ENCODE measurements around the gene IL4R.

DNA sequence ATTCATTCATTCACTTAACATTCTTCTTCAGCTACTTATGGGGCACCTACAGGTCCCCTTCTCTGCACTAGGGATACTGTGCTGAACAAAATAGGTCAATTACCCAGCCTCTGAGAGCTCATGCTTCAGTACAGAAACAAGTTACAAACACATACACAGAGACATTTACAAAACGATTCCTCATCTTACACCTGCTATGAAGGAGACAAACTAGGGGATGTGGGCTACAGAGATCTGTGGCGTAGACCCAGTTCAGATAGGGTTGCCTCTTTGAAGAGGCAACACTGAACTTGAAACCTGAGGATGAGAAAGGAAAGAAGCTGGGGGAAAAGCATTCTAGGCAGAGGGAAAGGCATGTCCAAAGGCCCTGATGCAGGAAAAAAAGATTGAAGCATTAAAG is 93.4 kb downstream of the IL4R start:
- TF ChIP-seq, protein P1, sequence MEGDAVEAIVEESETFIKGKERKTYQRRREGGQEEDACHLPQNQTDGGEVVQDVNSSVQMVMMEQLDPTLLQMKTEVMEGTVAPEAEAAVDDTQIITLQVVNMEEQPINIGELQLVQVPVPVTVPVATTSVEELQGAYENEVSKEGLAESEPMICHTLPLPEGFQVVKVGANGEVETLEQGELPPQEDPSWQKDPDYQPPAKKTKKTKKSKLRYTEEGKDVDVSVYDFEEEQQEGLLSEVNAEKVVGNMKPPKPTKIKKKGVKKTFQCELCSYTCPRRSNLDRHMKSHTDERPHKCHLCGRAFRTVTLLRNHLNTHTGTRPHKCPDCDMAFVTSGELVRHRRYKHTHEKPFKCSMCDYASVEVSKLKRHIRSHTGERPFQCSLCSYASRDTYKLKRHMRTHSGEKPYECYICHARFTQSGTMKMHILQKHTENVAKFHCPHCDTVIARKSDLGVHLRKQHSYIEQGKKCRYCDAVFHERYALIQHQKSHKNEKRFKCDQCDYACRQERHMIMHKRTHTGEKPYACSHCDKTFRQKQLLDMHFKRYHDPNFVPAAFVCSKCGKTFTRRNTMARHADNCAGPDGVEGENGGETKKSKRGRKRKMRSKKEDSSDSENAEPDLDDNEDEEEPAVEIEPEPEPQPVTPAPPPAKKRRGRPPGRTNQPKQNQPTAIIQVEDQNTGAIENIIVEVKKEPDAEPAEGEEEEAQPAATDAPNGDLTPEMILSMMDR (IDR thresholded peaks at IDR 0.05), result no peak
- TF ChIP-seq POLR2A (IDR thresholded peaks at IDR 0.05), result no peak
